Measurements from ENCODE around the gene SLC9A9.

GRCh38 chr3:143472731-143473523 is 375.3 kb downstream of the SLC9A9 start:
- TF ChIP-seq CTCF (IDR thresholded peaks at IDR 0.05; ENCODE audit: low read depth, low read length, missing input control) (no peak), YY1 (IDR thresholded peaks at IDR 0.05) (no peak), TAF1 (conservative IDR thresholded peaks at IDR 0.05) (no peak), RAD21 (IDR thresholded peaks at IDR 0.05) (no peak), HNF4A (conservative IDR thresholded peaks at IDR 0.05) (no peak), JUND (IDR thresholded peaks at IDR 0.05) (no peak), REST (IDR thresholded peaks at IDR 0.05) (no peak), HNF4G (IDR thresholded peaks at IDR 0.05) (no peak), MAX (IDR thresholded peaks at IDR 0.05) (no peak), ATF3 (IDR thresholded peaks at IDR 0.05) (no peak), GABPA (IDR thresholded peaks at IDR 0.05 in 1 of 2, conservative IDR thresholded peaks at IDR 0.05 in 1 of 2) (no peak), RXRA (IDR thresholded peaks at IDR 0.05) (no peak), SP1 (IDR thresholded peaks at IDR 0.05) (no peak)
